A673 (cell line): ENCODE results near the gene TNFSF9.

Experiments
- EZH2 ChIP-seq: fragments of 200-600 bp; sonication (generic); IDR thresholded peaks from 2 replicates; pipeline ENCODE4 v1.6.1; 2017; ENCODE audit warnings: borderline replicate concordance, low read depth, mild to moderate bottlenecking, mixed read lengths, antibody characterized with exemption, low read length; ENCODE audit not compliant: poor library complexity, severe bottlenecking
- TF ChIP-seq, protein P1 (sequence below): fragments of 300-800, 200-600 bp; sonication (generic); conservative IDR thresholded peaks from 2 replicates; pipeline ENCODE4 v1.5.1; 2017; ENCODE audit warnings: low read depth, mild to moderate bottlenecking, antibody characterized with exemption, low read length, moderate library complexity, mixed read lengths

DNA sequence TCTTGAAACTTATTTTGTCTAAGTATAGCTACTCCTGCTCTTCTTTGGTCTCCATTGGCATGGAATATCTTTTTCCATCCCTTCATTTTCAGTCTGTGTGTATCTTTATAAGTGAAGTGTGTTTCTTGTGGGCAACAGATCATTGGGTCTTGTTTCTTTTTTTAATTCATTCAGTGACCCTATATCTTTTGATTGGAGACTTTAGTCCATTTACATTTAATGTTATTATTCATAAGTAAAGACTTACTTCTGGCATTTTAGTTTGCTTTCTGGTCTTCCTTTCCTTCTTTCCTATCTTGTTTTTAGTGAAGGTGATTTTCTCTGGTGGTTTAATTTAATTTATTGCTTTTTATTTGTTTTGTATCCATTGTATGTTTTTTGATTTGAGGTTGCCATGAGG, 40.3 kb downstream of the TNFSF9 start:
- TF ChIP-seq, protein P1, sequence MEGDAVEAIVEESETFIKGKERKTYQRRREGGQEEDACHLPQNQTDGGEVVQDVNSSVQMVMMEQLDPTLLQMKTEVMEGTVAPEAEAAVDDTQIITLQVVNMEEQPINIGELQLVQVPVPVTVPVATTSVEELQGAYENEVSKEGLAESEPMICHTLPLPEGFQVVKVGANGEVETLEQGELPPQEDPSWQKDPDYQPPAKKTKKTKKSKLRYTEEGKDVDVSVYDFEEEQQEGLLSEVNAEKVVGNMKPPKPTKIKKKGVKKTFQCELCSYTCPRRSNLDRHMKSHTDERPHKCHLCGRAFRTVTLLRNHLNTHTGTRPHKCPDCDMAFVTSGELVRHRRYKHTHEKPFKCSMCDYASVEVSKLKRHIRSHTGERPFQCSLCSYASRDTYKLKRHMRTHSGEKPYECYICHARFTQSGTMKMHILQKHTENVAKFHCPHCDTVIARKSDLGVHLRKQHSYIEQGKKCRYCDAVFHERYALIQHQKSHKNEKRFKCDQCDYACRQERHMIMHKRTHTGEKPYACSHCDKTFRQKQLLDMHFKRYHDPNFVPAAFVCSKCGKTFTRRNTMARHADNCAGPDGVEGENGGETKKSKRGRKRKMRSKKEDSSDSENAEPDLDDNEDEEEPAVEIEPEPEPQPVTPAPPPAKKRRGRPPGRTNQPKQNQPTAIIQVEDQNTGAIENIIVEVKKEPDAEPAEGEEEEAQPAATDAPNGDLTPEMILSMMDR, result no peak
- no peak for TF ChIP-seq EZH2
